IMR-90 (cell line): ENCODE measurements around the gene SMARCA4.

Experiments used
- CEBPB ChIP-seq: IDR thresholded peaks from 2 replicates; pipeline ENCODE4 v1.6.1; 2012; ENCODE audit warnings: low read depth, low read length, improper control_type of control experiment
- CTCF ChIP-seq: conservative IDR thresholded peaks from 2 replicates; pipeline ENCODE4 v1.5.1; 2012; ENCODE audit warnings: mild to moderate bottlenecking, low read depth, low read length, improper control_type of control experiment
- MAFK ChIP-seq: IDR thresholded peaks from 2 replicates; pipeline ENCODE4 v1.6.1; 2012; ENCODE audit warnings: low read depth, low read length, improper control_type of control experiment
- MXI1 ChIP-seq: IDR thresholded peaks from 2 replicates; pipeline ENCODE4 v1.6.1; 2012; ENCODE audit warnings: low read depth, mild to moderate bottlenecking, low read length, moderate library complexity, borderline replicate concordance
- RAD21 ChIP-seq: IDR thresholded peaks from 2 replicates; pipeline ENCODE4 v1.6.1; 2012; ENCODE audit warnings: low read length, improper control_type of control experiment
- SMC3 ChIP-seq: fragments of 150-350 bp; IDR thresholded peaks from 2 replicates; pipeline ENCODE4 v1.6.1; 2016; ENCODE audit warnings: low read depth, mild to moderate bottlenecking, antibody characterized with exemption, low read length, moderate library complexity
- USF2 ChIP-seq: fragments of 150-350 bp; IDR thresholded peaks from 2 replicates; pipeline ENCODE4 v1.6.1; 2017; ENCODE audit warnings: mild to moderate bottlenecking, antibody characterized with exemption, low read length, low read depth

GRCh38 chr19:10952809-10953208 is 8.0 kb upstream of the SMARCA4 start:
- no peak for TF ChIP-seq MAFK
- TF ChIP-seq SMC3: no peak
- no peak for TF ChIP-seq MXI1
- no peak for TF ChIP-seq RAD21
- no peak for TF ChIP-seq CTCF
- TF ChIP-seq CEBPB: no peak
- TF ChIP-seq USF2: no peak
